Tibial nerve (tissue), 3 donors: Measurements from ENCODE around the gene GABARAPL2.
"Not testable (repeated sequence)": the region's sequence is repeated elsewhere in the genome, so short reads cannot be mapped to it uniquely, and the experiment has no call there.

Experiments used
- CTCF ChIP-seq, 5 experiments: fragments of 200-600 bp in 3 of 5; fragments of 450-650 bp in 2 of 5; sonication (generic) in 3 of 5; IDR thresholded peaks; one replicate each; pipeline ENCODE4 v1.5.1; 2016 to 2019; ENCODE audit warnings: antibody characterized with exemption in 5 of 5, mild to moderate bottlenecking in 3 of 5, moderate library complexity in 2 of 5
- POLR2A ChIP-seq, 2 donors: fragments of 450-650 bp; IDR thresholded peaks; one replicate each; pipeline ENCODE4 v1.6.1; 2017; ENCODE audit warnings: antibody characterized with exemption in 2 of 2, mild to moderate bottlenecking in 2 of 2, moderate library complexity in 2 of 2

GRCh38 chr16:75542462-75542861 lies 23.7 kb upstream of the GABARAPL2 start:
- TF ChIP-seq CTCF, POLR2A (IDR thresholded peaks at IDR 0.05): not testable (repeated sequence)
